DMS53 (cell line): ENCODE data around the gene IPCEF1.

ENCODE experiments used
- DNase-seq: peaks from one replicate; lab custom pipeline; 2025; lab: John Stamatoyannopoulos, UW

The IPCEF1 gene

GRCh38 chr6:154161689-154162088, 194.9 kb downstream of the IPCEF1 start:
- DNase-seq, result no peak

GRCh38 chr6:154159126-154159525, 197.5 kb downstream of the IPCEF1 start:
- no peak for DNase-seq

GRCh38 chr6:154157706-154158105, 198.9 kb downstream of the IPCEF1 start:
- no peak for DNase-seq

- no peak for DNase-seq
Observed at GRCh38 chr6:154157082-154157481, 199.5 kb downstream of the IPCEF1 start.

- DNase-seq, result peak; percentile 23
Observed at GRCh38 chr6:154156135-154156896, 200.3 kb downstream of the IPCEF1 start.

- DNase-seq, result peak; percentile 73
Observed at GRCh38 chr6:154154389-154154967, 202.1 kb downstream of the IPCEF1 start.

- no peak for DNase-seq
Observed at GRCh38 chr6:154143753-154144152, 212.8 kb downstream of the IPCEF1 start.

- peak; percentile 2 for DNase-seq
Observed at GRCh38 chr6:154140743-154141142, 215.9 kb downstream of the IPCEF1 start.

- DNase-seq, result no peak
Observed at GRCh38 chr6:154139892-154140291, 216.7 kb downstream of the IPCEF1 start.

- no peak for DNase-seq
Observed at GRCh38 chr6:154138793-154139192, 217.8 kb downstream of the IPCEF1 start.

- DNase-seq, result no peak
Observed at GRCh38 chr6:154134471-154135147, 222.0 kb downstream of the IPCEF1 start.

- DNase-seq, result no peak
Observed at GRCh38 chr6:154127657-154128056, 228.9 kb downstream of the IPCEF1 start.

- DNase-seq, result no peak
Observed at GRCh38 chr6:154125421-154125820, 231.2 kb downstream of the IPCEF1 start.

- DNase-seq, result no peak
Observed at GRCh38 chr6:154123155-154123956, 233.2 kb downstream of the IPCEF1 start.

- no peak for DNase-seq
Observed at GRCh38 chr6:154122195-154122925, 234.2 kb downstream of the IPCEF1 start.

GRCh38 chr6:154117485-154117884, 239.1 kb downstream of the IPCEF1 start:
- DNase-seq, result no peak

- DNase-seq, result no peak
Observed at GRCh38 chr6:154113392-154113791, 243.2 kb downstream of the IPCEF1 start.

GRCh38 chr6:154112181-154112809, 244.3 kb downstream of the IPCEF1 start:
- DNase-seq, result peak; percentile 3

GRCh38 chr6:154111025-154111424, 245.6 kb downstream of the IPCEF1 start:
- no peak for DNase-seq

GRCh38 chr6:154106251-154106650, 250.4 kb downstream of the IPCEF1 start:
- no peak for DNase-seq
